B cell (primary cell): ENCODE measurements around the gene NUP93. TPM values are rescaled to one million over a fixed set of nuclear protein-coding genes. Genes with fewer than 3 reads are reported as not detected.

Experiments used
- ATAC-seq: fragments of 200-7000 bp; cut with Tn5 transposase; one replicate; pipeline ENCODE4 v1.10.0; 2021; ENCODE audit warnings: low read depth, mild to moderate bottlenecking, moderate number of reproducible peaks, moderate library complexity
- CTCF ChIA-PET: fragments of 350-600 bp; sonication (Branson Sonifier 250); formaldehyde crosslinking; loops from one replicate; lab custom pipeline; 2021; ENCODE audit warnings: antibody characterized with exemption, inconsistent platforms; lab: Charles Lee
- POLR2A ChIA-PET: fragments of 350-600 bp; sonication (Branson Sonifier 250); formaldehyde crosslinking; loops from one replicate; lab custom pipeline; 2021; ENCODE audit warnings: antibody characterized with exemption; lab: Charles Lee
- DNase-seq: peaks from one replicate; pipeline ENCODE4 v3.0.0; 2013
- H2AFZ ChIP-seq: 2 replicates; pipeline ENCODE4 v1.6.1; 2012; ENCODE audit warnings: mild to moderate bottlenecking, low read depth, low read length; ENCODE audit not compliant: insufficient read depth, poor library complexity, severe bottlenecking
- H3K27ac ChIP-seq, 2 donors: 1 replicate in 1 of 2; 2 replicates in 1 of 2; pipeline ENCODE4 v1.5.1; 2012 to 2013; ENCODE audit warnings: low read length in 2 of 2, mild to moderate bottlenecking in 2 of 2, moderate library complexity in 1 of 2
- H3K27me3 ChIP-seq, 4 experiments: fragments of 200-600 bp in 1 of 4; sonication (generic) in 1 of 4; replicated peaks in 1 of 4; 1 replicate in 2 of 4; 2 replicates in 2 of 4; pipeline versions ENCODE4 v1.6.1 to v1.7.0; 2013 to 2016; ENCODE audit warnings: low read length in 3 of 4, mild to moderate bottlenecking in 2 of 4, mixed read lengths in 1 of 4, moderate library complexity in 1 of 4; ENCODE audit not compliant: insufficient read depth in 4 of 4, control insufficient read depth in 3 of 4; ENCODE audit errors: control extremely low read depth in 1 of 4
- H3K36me3 ChIP-seq, 2 experiments: replicated peaks in 1 of 2; 1 replicate in 1 of 2; 2 replicates in 1 of 2; pipeline versions ENCODE4 v1.6.1 to v1.7.1; 2013; ENCODE audit warnings: low read length in 1 of 2; ENCODE audit not compliant: insufficient read depth in 2 of 2, control insufficient read depth in 1 of 2; ENCODE audit errors: control extremely low read depth in 1 of 2, extremely low read depth in 1 of 2
- H3K4me1 ChIP-seq, 2 donors: fragments of 200-600 bp in 1 of 2; sonication (generic) in 1 of 2; 1 replicate in 1 of 2; 2 replicates in 1 of 2; pipeline versions ENCODE4 v1.5.1 to v1.6.1; 2013 to 2017; ENCODE audit warnings: low read length in 2 of 2; ENCODE audit not compliant: control insufficient read depth in 2 of 2, insufficient read depth in 2 of 2
- H3K4me2 ChIP-seq: replicated peaks from 2 replicates; pipeline ENCODE3; 2012; ENCODE audit warnings: mild to moderate bottlenecking, low read depth, low read length; ENCODE audit not compliant: poor library complexity, severe bottlenecking
- H3K4me3 ChIP-seq, 5 experiments: fragments of 200-600 bp in 1 of 5; sonication (generic) in 1 of 5; 1 replicate in 3 of 5; 2 replicates in 2 of 5; pipeline versions ENCODE4 v1.5.1 to v1.7.0; 2011 to 2016; ENCODE audit warnings: low read length in 4 of 5, mild to moderate bottlenecking in 4 of 5, low read depth in 2 of 5, control low read depth in 1 of 5, moderate library complexity in 1 of 5; ENCODE audit not compliant: insufficient read depth in 1 of 5; ENCODE audit errors: control extremely low read depth in 1 of 5, extremely low read depth in 1 of 5
- H3K79me2 ChIP-seq: fragments of 200-600 bp; sonication (generic); one replicate; pipeline ENCODE4 v1.6.0; 2016; ENCODE audit warnings: low read length; ENCODE audit not compliant: control insufficient read depth, insufficient read depth
- H3K9ac ChIP-seq: fragments of 200-600 bp; sonication (generic); 2 replicates; pipeline ENCODE4 v1.6.1; 2017; ENCODE audit warnings: mild to moderate bottlenecking, low read length, moderate library complexity
- H3K9me3 ChIP-seq, 3 donors: one replicate each; pipeline versions ENCODE4 v1.6.1 to v1.7.1; 2013; ENCODE audit warnings: low read length in 2 of 3; ENCODE audit not compliant: control insufficient read depth in 2 of 3, insufficient read depth in 1 of 3; ENCODE audit errors: control extremely low read depth in 1 of 3
- H4K20me1 ChIP-seq: 2 replicates; pipeline ENCODE4 v1.6.0; 2012; ENCODE audit warnings: mild to moderate bottlenecking, low read length; ENCODE audit not compliant: insufficient read depth, control insufficient read depth, poor library complexity, severe bottlenecking
- H3K27ac Mint-ChIP-seq: one replicate; pipeline ENCODE4 v1.8.0; 2021; ENCODE audit warnings: mixed read lengths
- H3K27me3 Mint-ChIP-seq: one replicate; pipeline ENCODE4 v1.8.0; 2021; ENCODE audit warnings: mixed read lengths
- H3K4me1 Mint-ChIP-seq: one replicate; pipeline ENCODE4 v1.8.0; 2021; ENCODE audit warnings: mixed read lengths
- H3K4me3 Mint-ChIP-seq: one replicate; pipeline ENCODE4 v1.8.0; 2021; ENCODE audit warnings: mixed read lengths
- H3K9me3 Mint-ChIP-seq: one replicate; pipeline ENCODE4 v1.8.0; 2022; ENCODE audit warnings: mixed read lengths; ENCODE audit not compliant: insufficient read depth
- CTCF ChIP-seq: fragments of 200-600 bp; IDR thresholded peaks from one replicate; pipeline ENCODE4 v1.8.0; 2022; ENCODE audit warnings: antibody characterized with exemption, mild to moderate bottlenecking
- EZH2 ChIP-seq: IDR thresholded peaks from 2 replicates; pipeline ENCODE4 v1.6.1; 2012; ENCODE audit warnings: borderline replicate concordance, low read depth, mild to moderate bottlenecking, moderate library complexity, low read length; ENCODE audit not compliant: insufficient read depth, poor library complexity, severe bottlenecking
- WGBS: methylation state at CpG from one replicate; pipeline ENCODE4 v1.1.5; 2013; ENCODE audit warnings: missing lambda C conversion rate; ENCODE audit not compliant: insufficient coverage; 5-methylcytosine and 5-hydroxymethylcytosine counted together
- intact Hi-C: fragments of 100-400 bp; cut with micrococcal nuclease; formaldehyde crosslinking; loops from one replicate; pipeline ENCODE4 v1.10.0; 2022
- polyA plus RNA-seq: library from polyadenylated mRNA; depleted of rRNA; stranded (reverse); fragments of >200 nt; gene quantifications from 2 replicates; pipeline ENCODE4 v1.2.3, GENCODE V29; 2012
- total RNA-seq, 2 donors: library from RNA; stranded (reverse); fragments of 120-200 nt in 1 of 2; gene quantifications; 1 replicate in 1 of 2; 2 replicates in 1 of 2; pipeline versions ENCODE4 v1.2.3 to v1.2.4, GENCODE V29; 2013 to 2022

The NUP93 gene
- total and polyA plus RNA-seq, 2 donors (not counting 1 experiment from before 2014, with no cell fraction given), result 23.6 to 64.6 TPM

GRCh38 chr16:56817938-56818337 is 88.0 kb downstream of the NUP93 start:
- DNase-seq, result no peak
- Mint-ChIP-seq H3K4me3 (no peak overlapping the region), H3K27ac (no peak overlapping the region), H3K4me1 (no peaks in the 10 kb centered on the region), H3K27me3 (no peaks in the 10 kb centered on the region), H3K9me3 (no peaks in the 10 kb centered on the region)
- no peaks in the 10 kb centered on the region for H3K9me3 ChIP-seq
- POLR2A ChIA-PET, result no interaction called here
- no peak overlapping the region for H3K4me2 ChIP-seq
- H3K27ac ChIP-seq, result no peak overlapping the region
- no peak overlapping the region for H3K9ac ChIP-seq
- H3K36me3 ChIP-seq, result peaks cover 0 to 40% of the 10 kb centered on the region in 2 experiments
- H3K27me3 ChIP-seq, result no peaks in the 10 kb centered on the region
- H4K20me1 ChIP-seq, result no peaks in the 10 kb centered on the region
- H3K79me2 ChIP-seq, result no peaks in the 10 kb centered on the region
- intact Hi-C loops, result no loop called here
- no peak overlapping the region for H2AFZ ChIP-seq
- no CpG with 5 or more reads among the region's 1 CpG for WGBS
- no peak overlapping the region for H3K4me3 ChIP-seq
- ATAC-seq, result no peak
- H3K4me1 ChIP-seq, result no peaks in the 10 kb centered on the region
- CTCF ChIA-PET, result interaction anchor here (1.3 to 2.0 kb wide), 3 partner anchors 15 to 49 kb away, joined by 3 to 8 read pairs (median 5); no protein-coding TSS in a partner anchor
- TF ChIP-seq CTCF, result no peak
- no peak for TF ChIP-seq EZH2

GRCh38 chr16:56823081-56823733 is 93.3 kb downstream of the NUP93 start:
- Mint-ChIP-seq H3K4me3 (no peak overlapping the region), H3K27ac (no peak overlapping the region), H3K4me1 (no peaks in the 10 kb centered on the region), H3K9me3 (no peaks in the 10 kb centered on the region), H3K27me3 (no peaks in the 10 kb centered on the region)
- Histone ChIP-seq H3K4me1 (no peaks in the 10 kb centered on the region), H3K4me2 (no peak overlapping the region), H3K27ac (no peak overlapping the region), H4K20me1 (no peaks in the 10 kb centered on the region), H2AFZ (no peak overlapping the region), H3K27me3 (no peaks in the 10 kb centered on the region), H3K36me3 (peaks cover 2 to 67% of the 10 kb centered on the region in 2 experiments), H3K9ac (no peak overlapping the region), H3K4me3 (no peak overlapping the region), H3K79me2 (no peaks in the 10 kb centered on the region), H3K9me3 (no peaks in the 10 kb centered on the region)
- CTCF ChIA-PET, result no interaction called here
- 92% methylated on average over 6 of the region's 12 CpGs for WGBS
- no peak for DNase-seq
- no peak for TF ChIP-seq EZH2
- no peak for TF ChIP-seq CTCF
- intact Hi-C loops, result no loop called here
- no peak for ATAC-seq
- POLR2A ChIA-PET, result interaction anchor here (0.7 kb wide), 1 partner anchor 86 kb away, joined by 14 read pairs; no protein-coding TSS in a partner anchor
